Hematopoietic multipotent progenitor cell treated with erythropoietin and hydrocortisone succinate and interleukin-3 and kit ligand, for 15 days (in vitro differentiated cells): ENCODE results near the gene RELA.

Experiments
- DNase-seq: peaks from one replicate; pipeline ENCODE4 v3.0.0-alpha.2; 2015; ENCODE audit warnings: low spot score

Gene RELA

GRCh38 chr11:65611758-65612603, 50.7 kb downstream of the RELA start:
- DNase-seq: no peak

GRCh38 chr11:65611028-65611757, 51.5 kb downstream of the RELA start:
- DNase-seq: no peak

GRCh38 chr11:65610404-65610803, 52.3 kb downstream of the RELA start:
- no peak for DNase-seq

- peak; percentile 66 for DNase-seq
These were observed 53.1 kb downstream of the RELA start for GRCh38 chr11:65609665-65610064.

- peak; percentile 54 for DNase-seq
These were observed 53.5 kb downstream of the RELA start for GRCh38 chr11:65609229-65609628.

- DNase-seq: no peak
These were observed 54.9 kb downstream of the RELA start for GRCh38 chr11:65607614-65608426.

GRCh38 chr11:65606876-65607613, 55.7 kb downstream of the RELA start:
- DNase-seq: peak; percentile 37

- no peak for DNase-seq
These were observed 58.5 kb downstream of the RELA start for GRCh38 chr11:65604258-65604657.
